GM21367 (cell line): ENCODE measurements around the gene HSCB.
"Not testable (repeated sequence)": the region's sequence is repeated elsewhere in the genome, so short reads cannot be mapped to it uniquely, and the experiment has no call there.

Source experiments
- ATAC-seq: cut with Tn5 transposase; IDR thresholded peaks from one replicate; pipeline ENCODE4 v1.9.1; 2021; ENCODE audit not compliant: unreplicated experiment

HSCB gene

DNA sequence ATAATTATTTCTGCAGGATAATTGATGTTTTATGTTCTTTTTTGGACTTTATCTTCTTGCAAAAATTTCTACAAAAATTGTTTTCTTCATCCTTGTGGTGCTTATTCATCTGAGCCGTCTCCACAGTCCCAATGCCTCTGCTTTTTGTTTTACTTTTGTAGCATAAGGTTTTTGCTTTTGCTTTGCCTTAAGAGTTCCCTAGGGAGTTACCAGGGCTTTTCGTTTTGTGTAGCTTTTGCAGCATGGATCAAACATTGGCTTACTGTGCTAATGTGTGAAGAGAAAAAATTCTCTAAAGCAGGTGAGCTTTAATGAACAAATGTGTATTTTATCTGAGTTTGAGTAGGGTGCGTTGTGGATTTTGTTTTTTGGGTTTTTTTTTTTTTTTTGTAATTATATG lies 46.8 kb downstream of the HSCB start:
- ATAC-seq = no peak

DNA sequence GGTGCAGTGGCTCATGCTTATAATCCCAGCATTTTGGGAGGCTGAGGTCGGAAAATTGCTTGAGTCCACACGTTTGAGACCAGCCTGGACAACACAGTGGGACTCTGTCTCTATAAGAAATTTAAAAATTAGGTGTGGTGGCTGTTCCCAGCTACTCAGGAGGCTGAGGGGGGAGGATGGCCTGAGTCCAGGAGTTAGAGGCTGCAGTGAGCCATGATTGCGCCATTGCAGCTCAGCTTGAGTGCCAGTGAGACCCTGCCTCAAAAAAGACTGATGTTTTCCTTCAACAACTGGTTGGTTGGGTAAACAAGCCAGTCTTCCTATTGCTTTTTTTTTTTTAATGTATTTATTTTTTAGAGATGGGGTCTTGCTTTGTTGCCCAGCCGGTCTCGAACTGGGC lies 49.3 kb downstream of the HSCB start:
- no peak for ATAC-seq

DNA sequence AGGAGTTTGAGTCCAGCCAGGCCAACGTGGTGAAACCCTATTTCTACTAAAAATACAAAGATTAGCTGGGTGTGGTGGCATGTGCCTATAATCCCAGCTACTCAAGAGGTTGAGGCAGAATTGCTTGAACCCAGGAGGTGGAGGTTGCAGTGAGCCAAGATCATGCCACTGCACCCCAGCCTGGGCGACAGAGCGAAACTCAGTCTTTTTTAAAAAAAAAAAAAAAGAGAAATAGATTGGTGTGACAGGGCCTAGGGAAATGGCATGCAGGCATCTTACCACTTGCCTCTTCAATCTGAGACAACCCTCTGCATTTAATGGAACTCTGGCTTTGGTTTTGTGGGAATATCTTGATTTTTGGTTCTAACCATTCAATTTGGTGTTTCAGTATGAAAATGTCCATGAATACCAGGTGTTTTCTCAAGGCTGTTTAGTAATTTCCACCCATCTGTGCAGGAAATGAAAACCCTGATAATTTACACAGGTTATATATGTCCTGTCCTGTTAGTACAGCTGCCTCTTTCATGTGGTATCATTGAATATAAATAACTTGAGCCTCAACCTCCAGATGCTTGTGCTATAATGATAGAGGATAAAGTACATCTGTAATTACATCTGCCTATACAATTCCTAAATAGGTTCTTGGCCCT lies 50.1 kb downstream of the HSCB start:
- peak; percentile 53 for ATAC-seq

GRCh38 chr22:28792491-28793383 lies 50.9 kb downstream of the HSCB start:
- ATAC-seq = peak; percentile 16

- no peak for ATAC-seq
These were observed 52.2 kb downstream of the HSCB start for GRCh38 chr22:28793976-28794584.

- ATAC-seq = no peak
These were observed 53.3 kb downstream of the HSCB start for GRCh38 chr22:28795071-28795693.

GRCh38 chr22:28795932-28796856 lies 54.4 kb downstream of the HSCB start:
- ATAC-seq = no peak

DNA sequence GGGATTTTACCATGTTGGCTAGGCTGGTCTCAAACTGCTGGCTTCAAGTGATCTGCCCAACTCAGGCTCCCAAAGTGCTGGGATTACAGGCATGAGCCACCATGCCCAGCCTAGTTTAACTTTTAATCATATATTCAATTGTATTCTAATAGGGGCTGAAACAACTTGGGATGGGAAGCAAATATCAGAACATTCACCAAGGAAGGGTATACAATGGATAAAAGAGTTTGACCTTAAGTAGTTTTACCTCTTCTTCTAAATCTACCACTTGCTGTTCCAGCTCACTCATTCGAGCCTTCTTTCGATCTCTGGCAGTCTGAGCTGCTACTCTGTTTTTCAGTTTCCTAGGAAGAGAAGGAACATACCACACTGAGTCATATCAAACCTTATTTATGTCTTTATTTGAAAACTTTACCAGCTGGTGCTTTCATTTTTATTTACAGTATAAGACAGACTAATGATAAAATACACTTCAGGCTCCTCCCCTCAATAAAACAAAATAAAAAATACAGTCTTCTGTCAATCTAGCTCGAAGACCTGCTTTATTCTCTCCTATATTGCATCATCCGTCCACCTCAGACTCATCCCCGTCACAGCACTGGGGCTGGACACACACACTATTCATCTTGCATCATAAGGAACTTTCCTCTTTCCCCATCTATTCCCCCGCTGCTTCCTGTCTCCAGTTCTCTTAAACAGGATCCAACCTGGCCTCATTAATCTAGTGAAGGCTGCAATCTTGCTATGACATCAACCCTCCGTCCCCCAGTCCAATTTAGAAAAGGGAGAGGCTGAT lies 57.2 kb downstream of the HSCB start:
- ATAC-seq = no peak

- peak; percentile 17 for ATAC-seq
These were observed 57.9 kb downstream of the HSCB start for GRCh38 chr22:28799606-28800307.

DNA sequence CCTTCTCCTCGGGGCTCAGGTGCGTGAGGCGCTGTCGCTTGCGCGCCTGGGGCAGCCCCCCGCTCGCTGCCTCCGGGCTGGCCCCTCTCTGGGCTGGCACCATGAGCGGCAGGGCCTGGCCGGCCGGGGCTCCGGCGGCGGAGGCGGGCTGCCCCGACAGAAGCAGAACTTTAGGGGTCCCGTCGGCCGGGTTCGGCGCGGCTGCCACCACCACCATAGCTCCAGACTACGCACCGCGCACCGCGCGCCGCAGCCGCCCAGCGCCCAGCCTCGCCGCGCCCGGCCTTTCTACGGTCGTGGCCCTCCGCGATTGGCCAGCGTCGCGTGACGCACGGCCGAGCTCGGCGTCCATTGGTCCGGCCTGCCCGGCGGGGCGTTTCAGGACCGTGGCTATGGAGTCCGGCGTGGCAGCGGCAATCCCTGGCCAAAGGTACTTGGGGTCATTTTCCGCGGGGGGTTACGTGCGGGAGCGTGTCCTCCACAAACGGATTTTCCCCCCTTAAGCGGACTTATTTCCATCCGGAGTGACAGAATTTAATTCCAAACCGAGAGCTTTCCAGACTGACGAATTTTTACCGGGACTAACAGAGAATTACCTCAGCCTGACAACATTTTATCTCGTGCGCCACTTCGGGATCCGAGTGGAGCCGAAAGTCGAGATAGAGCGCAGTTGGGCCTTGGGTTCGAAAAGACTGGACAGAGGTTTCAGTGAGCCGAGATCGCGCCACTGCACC lies 58.6 kb downstream of the HSCB start, which contains the start of gene XBP1:
TSS of gene XBP1 (minus strand) at position 262 of the 734 bp plus-strand sequence.
- peak; percentile 73 for ATAC-seq

DNA sequence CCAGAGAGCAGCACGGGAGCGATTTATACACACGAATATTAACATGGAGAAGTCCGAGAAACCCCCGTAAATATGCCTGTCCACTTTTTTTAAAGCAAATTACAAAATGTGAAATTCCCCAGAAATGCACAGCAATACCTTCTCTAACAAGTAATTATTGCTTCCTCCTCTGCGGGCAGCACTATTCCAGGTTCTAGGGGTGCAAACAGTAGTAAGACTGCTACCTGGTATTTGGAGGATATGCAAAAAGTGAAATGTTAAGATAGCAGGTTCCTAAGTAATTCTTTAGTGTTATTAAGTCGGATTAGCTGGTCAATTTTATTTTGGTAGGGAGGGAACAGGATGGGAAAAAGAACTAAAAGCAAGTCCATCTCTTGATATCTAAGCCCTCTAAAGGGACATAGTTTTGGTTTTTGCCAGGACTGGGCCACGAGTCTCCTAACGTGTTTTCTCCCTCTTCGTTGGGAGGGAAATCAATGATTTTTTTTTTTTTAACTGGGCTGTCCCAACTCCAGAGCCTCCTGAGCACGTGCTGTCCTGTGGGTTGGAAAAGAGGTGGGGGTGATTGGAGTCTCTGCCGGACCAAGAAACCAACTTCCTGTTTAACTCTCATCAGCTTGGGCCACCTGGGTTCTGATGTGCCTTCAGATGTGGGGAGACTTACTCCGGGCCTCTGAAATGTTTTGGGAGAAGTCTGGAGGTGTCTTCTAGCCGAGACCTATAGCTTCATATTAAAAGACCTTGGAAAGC lies 60.2 kb downstream of the HSCB start:
- no peak for ATAC-seq

DNA sequence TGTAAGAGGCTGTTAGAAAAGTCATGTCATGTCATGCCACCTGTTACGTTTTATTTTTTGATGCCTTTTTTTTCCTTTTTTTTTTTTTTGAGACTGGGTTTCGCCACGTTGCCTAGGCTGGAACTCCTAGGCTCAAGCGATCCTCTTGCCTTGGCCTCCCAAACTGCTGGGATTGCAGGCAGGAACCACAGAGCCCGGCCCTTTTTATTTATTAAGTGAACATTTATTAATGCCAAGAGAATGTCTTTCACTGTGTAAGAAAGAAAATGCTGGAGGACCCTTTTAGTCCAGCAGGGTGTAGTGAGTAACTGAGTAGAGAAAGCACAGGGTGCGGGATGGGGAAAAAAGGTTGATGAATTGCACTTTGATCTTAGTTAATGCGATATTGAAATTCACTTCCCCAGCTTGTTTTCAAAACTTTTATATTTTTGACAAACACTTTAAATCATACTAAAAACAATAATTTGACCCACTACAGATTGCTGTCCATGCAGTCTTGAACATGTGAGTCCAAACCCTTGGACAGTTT lies 60.8 kb downstream of the HSCB start:
- no peak for ATAC-seq

- ATAC-seq = not testable (repeated sequence)
These were observed 63.6 kb downstream of the HSCB start for GRCh38 chr22:28805426-28805825.
